GM18861 (cell line): ENCODE data around the gene TROAP.
A peak's percentile ranks its signal among the peaks of the same experiment; 100 is the strongest.

Experiments used
- ATAC-seq: cut with Tn5 transposase; IDR thresholded peaks from one replicate; pipeline ENCODE4 v1.9.1; 2021; ENCODE audit not compliant: unreplicated experiment

TROAP gene

DNA sequence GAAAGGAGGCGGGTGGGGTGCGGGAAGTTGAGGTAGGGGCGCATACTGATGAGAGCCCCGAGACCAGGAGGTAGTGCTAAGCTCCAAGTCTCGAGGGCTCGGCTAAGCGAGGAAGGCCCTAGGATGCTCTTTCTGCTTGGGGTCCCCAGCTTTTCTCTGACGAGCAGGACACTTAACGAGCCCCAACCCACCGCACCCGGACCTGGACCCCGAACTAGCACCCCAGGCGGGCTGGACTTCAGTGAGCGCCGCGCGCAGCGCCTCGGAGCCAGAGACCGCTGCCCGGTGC, 18.7 kb downstream of the TROAP start:
- no peak for ATAC-seq

DNA sequence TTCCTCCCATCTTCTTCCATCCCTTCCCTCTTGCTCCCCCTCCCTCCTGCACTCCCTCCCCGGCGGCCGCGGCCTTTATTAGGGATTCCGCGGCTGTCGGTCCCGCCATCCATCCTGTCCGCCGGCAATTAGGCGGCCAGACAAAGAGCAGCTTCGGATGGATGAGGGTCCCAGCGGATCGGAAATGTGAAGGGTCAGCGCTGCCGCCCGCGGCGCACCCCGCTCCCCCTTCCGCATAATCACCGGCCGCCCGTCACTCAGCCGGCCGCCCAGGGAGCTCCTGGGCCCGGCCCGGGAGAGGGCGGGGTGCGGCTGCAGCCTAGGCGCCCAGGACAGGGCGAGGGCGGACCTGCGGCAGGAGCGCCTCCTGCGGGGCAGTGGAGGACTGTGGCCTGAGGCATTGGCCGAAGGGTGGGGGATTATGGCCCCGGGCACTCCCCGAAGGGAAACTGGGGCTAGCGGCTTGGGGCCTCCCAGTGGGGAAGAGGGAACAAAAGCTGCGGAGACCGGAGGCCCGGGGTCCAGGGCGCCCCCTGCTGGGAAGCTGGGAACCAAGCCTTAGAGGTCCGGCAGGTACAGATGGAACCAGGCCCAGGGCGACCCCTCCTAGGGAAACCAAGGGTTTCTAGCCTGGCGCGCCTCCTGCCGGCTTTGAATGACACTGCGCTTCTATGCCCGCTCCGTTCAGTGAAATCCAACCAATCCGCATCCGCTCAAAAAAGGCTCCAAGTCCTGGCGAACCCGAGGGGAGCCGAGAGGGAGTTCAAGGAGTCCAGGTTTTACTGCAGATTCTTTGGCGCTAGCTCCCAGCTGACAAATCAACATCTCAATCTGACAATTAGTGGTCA, 19.2 kb downstream of the TROAP start:
- peak; percentile 62 for ATAC-seq

DNA sequence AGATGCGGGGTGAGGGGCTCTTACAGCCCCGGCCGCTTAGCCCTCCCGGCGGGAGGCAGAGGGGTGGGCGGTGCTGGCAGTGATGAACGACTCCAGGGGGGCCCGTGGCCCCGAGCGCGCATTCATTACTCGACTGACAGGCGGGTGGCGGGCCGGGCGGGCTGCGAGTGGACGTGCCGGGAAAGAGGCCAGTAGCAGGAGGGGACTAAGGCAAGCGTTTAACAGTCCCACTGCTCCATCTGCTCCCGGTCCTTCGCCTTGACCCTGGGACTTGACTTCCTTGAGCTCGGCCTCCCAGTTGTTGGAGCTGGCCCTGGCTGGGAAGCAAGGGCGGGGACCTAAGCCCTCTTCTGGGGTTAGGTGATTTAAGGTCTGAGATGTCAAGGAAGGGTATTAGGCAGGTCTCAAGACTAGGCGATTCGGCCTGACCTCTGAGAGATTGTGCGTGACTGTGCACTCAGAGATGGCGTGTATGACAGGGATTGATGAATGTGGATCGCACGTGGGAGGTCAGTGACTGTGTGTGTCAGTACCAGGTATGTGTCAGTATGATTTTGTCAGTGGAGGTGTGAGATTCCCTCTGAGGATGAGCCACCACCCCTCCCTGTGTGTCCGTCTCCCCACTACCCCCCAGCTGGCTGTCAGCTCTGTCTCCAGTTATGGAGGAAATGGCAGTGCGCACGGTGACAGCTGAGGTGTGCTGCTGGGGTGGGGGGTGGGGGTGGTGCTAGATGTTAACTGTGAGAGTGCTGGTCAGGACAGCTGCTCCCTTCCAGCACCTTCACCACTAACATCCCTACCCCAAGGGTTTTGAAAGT, 20.1 kb downstream of the TROAP start:
- no peak for ATAC-seq

DNA sequence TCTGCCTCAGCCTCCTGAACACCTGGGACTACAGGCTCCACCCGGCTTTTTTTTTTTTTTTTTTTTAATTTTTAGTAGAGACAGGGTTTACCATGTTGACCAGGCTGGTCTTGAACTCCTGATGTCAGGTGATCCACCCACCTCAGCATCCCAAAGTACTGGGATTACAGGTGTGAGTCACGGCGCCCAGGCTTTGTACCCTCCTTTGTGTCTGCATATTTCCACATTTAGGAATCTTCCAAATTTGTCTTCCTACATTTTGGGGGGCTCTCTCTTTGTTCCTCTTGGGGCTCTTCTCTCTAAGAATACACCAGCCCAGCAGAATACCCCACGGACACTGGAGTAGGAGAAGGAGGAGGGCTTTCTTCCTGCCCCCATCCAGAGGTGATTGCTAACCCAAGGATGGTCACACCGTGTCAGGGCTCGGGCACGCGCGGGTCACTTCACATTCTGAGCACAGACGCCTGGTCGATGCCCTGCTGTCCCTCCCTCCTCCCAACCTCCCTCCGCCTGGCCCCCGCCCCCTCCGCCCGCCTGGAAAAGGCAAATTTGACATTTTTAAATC, 21.5 kb downstream of the TROAP start:
- no peak for ATAC-seq

DNA sequence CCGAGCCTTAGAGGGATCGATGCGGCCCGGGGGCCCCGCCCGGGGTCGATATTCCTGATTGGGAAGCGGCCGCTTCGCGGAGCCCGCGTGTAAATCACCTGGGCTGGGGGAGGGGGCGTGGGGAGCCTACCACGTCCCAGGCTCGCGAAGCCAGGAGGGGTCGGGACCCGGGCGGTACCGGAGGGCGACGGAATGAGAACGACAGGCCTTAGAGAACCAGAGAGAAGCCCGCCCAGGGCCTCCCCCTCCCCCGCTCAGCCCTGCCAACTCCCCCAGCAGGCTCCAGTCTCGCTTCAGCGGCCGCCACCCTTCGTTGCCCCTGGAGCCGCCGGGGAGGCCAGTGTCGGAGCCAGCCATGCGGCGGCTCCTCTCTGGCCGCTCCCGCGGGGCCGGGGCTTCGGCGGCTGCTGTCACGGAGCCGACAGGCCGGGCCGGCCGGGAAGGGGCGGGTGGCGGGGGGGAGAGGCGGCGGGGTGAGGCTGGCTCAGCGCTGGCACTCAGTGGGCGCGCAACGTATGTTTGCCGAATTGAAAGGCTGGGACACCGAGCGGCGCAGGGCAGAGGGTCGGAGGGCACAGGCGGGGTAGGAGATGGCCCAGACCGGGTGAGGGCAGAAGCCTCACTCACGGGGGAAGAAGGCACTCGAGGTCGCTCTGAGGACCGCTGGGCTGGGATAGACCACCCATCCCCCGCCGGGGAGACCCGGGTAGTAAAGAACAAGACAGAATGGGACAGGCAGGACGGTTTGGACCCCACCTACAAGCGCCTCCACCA, 22.2 kb downstream of the TROAP start:
- ATAC-seq: no peak

DNA sequence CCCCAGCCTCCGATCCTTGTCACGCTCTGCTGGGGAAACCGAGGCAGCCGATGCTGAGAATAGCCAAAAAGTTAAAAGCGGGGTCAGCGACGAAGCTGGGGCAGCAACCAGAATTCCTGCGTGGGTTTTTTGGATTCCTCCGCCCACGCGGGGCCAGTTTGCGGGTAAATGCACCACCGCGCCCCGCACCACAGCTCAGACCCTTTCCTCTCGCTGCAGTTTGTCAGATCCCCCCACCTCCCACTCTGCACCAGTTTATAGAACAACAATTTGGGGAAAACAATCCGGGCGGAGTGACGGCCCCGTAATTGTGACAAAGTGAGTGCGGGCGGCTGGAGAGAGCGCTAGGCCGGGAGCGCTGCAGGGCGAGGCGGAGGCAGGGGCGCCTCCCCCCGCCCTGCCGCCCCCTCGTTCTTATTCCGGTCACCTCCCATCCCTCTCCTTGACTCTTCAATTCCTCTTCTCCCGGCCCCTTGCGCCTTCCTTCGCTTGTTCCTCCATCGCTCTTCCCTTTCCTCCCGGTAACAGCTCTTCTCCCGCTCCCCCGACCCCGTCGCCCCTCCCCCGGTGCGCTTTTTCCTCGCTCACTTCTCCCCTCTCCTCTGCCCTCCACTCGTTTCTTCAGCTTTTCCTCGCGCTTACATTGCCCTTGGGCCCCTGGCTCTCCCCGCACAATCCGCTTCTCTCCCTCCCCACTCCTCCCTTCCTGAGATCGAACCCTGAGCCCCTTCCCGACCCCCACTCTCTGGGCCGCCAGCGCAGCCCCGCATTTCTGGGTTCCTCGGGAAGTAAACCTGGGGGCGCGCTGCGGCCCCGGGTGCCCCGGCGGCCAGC, 23.0 kb downstream of the TROAP start:
- ATAC-seq: no peak

DNA sequence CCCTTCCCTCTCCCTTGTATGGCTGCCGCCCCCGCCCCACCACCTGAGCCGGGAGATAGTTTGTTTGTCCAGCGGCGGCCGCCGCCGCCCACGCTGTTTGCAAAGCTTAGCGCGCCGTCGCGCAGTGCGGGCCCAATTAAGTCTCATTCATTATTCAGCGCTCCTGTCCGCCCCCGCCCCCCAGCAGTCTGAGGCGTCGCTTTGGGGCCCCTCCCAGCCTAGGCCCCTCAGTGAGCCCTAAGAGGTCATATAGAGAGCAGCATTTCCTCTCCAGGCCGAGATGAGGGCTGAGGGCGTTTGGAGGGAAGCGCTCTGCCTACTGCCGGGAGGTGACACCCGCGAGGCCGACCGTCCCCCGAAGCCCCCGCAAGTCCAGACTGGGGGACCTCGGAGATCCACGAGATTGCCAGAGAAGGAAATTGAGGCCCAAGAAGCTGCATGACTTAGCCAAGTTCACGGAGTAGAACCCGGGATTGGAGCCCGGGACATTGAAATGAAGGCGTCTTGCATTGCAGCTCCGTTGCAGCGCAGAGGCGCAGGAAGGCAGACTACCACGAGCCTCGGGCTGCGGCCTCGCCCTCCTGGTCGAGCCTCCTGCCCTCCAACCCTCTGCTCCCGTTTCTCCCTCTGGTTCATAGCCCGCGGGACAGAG, 23.7 kb downstream of the TROAP start, which contains the start of gene DNAJC22:
Gene DNAJC22, plus strand, starts transcription at position 230 of the 652 bp plus-strand sequence. CDS start 1,985 bp downstream, outside the sequence.
- ATAC-seq: no peak

DNA sequence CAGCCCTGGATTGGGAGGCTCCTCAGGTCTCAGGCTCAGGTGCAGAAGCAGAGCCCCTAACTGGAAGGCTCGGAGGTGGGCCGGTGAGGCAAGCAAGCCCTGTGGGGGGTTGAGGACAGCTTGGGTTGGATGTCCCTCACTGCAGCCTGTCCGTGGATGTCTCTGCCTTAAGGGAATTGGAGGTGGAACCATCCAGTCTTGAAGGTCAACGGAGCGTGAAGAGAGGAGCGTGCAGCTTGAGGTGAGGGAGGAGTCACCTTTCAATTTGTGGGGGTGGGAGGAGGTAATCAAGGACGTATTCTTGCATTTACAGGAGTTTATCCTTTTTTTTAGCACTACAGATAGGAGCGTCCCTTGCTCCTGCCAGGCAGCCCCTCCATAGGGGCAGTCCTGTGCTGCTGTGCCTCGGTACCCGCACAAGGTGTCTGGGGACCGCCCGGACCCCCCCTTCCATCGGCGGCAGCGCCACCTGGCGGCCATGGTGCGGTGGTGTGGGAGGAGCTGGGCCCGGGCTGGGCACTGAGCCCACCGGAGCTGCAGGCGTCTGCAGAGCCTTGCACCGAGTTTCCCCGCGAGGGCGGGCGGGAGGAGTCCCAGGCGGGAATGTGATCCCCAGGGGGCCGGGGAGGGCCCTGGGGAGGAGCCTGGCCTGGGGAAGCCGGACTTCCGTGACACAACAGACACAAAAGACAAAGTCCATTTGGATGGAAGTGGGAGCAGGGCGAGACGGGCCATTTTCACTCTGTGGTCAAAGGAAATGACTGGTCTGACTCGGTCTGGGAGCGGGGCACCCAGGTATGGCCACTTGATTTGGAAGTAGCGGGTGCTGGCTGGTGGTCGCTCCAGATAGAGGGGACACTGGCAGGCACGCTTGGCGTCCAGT, 24.5 kb downstream of the TROAP start:
- no peak for ATAC-seq

DNA sequence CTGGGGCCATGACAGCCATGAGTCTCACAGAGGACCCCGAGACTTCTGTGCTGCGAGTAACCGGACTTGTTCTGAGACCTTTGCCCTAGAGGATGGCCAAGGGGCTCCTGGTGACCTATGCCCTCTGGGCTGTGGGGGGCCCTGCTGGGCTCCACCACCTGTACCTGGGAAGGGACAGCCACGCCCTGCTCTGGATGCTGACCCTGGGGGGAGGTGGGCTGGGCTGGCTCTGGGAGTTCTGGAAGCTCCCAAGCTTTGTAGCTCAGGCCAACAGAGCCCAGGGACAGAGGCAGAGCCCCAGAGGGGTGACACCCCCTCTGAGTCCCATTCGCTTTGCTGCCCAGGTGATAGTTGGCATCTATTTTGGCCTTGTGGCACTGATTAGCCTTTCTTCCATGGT, 25.7 kb downstream of the TROAP start:
- ATAC-seq: no peak

DNA sequence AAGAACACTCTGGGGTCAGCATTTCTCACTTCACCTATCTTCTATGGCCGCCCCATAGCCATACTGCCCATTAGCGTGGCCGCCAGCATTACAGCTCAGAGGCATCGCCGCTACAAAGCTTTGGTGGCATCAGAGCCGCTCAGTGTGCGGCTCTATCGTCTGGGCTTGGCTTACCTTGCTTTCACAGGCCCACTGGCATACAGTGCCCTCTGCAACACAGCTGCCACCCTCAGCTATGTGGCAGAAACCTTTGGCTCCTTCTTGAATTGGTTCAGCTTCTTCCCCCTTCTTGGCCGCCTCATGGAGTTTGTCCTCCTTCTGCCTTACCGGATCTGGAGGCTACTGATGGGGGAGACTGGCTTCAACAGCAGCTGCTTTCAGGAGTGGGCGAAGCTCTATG, 26.2 kb downstream of the TROAP start:
- ATAC-seq: no peak

DNA sequence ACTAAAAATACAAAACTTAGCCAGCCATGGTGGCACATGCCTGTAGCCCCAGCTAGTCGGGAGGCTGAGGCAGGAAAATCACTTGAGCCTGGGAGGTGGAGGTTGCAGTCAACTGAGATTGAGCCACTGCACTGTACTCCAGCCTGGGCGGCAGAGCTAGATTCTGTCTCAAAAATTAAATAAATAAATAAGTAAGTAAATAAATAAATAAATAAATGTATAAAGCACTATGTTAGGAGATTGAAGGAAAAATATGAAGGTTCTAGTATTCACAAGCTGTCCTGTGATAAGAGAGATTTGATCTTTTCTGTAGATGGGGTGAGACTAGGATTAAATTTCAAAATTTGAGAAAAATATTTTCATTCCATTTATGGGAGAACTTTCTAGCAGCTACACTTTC, 29.3 kb downstream of the TROAP start:
- no peak for ATAC-seq

DNA sequence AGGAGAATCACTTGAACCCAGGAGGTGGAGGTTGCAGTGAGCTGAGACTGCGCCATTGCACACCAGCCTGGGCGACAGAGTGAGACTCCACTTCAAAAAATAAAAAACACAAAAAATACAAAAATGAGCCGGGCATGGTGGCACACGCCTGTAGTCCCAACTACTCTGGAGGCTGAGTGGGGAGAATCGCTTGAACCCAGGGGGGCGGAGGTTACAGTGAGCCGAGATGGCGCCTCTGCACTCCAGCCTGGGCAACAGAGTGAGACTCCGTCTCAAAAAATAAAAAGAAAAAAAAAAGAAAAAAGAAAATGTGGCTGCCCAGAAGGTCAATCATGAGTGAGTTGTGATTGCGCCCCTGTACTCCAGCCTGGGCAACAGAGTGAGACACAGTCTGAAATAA, 32.9 kb downstream of the TROAP start:
- ATAC-seq: no peak

DNA sequence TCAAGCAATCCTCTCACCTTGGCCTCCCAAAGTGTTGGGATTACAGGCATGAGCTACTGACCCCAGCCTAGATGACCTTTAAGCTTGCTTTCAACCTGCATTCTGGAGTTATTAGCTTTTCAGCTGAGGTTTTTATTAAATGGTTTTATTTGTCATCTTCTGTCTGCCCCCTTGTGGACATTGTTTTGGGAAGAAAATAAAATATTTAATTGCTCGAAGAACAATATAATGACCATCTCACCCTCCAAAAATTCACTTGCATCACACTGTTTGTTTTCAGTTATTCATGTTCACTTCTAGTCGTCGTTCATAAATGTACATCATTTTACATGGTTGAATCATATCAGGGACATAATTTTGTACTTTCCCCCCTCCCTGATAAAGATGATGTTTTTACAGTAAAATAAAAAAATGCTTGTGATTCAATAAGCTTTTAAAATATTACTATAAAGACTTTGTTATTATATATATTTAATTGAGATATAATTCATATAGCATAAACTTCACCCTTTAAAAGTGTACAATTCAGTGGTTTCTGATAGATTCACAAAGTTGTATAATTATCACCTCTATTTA, 34.1 kb downstream of the TROAP start:
- no peak for ATAC-seq

DNA sequence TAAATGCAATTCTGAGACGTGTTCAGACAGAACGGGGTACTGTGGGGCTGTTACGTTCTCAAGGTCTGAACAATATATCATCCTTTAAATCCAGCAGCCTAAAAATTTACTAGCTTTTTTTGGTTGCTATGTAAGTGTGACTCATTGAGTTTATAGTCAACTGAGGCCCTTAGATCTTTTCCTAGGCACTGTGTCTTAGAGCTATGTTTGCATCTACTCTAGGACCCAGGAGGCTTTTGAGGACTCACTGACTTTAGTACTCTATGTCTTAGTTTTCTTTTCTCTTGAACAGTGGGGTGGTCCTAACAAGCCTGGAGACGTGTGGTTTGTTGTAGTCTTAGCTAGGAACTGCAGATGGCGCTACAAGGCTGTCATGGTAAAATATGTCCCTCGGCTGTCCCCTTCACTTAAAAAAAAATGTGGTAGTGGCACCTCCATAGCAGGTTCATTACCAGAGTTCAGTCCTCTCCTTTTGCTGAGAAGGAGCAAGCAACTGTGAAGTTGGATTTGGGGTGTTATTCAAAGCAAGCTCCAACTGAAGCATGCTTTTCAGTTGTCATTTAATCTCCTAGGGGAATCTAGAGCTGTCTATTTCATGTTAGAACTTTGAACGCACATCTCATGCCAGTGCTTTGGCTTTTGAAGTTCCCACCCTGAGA, 35.6 kb downstream of the TROAP start:
- no peak for ATAC-seq

DNA sequence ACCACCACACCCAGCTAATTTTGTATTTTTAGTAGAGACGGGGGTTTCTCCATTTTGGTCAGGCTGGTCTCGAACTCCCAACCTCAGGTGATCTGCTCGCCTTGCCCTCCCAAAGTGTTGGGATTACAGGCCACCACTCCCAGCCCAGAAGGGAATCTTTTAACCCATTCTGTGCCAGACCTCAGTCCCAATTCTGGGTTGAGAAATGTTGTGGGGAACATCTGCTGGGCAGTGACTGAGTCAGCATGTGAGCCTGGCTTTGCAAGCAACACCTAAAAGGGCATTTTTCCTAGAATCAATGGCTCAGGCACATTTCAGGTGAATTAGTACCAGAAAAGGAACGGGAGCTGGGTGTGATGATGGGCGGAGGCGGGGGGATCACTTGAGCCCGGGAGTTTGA, 36.6 kb downstream of the TROAP start:
- no peak for ATAC-seq

DNA sequence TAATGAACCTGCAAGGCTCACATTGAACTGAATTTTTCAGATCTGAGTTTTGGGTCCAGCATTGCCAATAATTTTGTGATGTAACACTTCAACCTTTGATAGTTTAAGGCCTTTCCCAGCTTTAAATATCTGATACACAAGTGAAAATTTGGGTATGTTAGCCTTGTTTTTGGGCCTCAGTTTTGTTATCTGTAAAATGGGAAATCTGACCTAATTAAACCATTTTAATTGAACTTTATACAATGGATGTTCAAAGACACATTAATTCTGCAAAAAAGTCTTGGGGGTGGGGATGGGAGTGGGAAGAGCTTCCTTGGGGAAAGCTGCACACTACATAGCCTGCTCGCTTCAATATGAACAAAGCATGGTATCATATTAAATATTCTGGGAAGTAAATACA, 39.0 kb downstream of the TROAP start:
- ATAC-seq: no peak

DNA sequence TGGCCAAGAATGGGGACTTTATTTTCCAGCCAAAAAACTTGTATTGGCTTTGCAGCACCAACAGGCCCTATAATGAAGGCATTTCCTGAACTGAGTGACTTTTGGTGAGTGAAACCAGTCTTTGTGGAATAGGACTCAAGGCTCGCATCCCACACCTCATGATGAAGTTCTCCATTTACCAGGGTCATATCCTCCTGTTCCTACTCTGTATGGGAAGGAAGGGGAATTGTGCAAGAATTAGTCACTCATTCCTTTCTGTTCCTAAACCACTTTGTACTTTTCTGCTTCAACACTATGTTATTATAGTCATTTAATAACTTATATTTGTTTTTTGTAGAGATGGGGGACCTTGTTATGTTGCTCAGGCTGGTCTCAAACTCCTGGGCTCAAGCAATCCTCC, 41.9 kb downstream of the TROAP start:
- ATAC-seq: no peak

DNA sequence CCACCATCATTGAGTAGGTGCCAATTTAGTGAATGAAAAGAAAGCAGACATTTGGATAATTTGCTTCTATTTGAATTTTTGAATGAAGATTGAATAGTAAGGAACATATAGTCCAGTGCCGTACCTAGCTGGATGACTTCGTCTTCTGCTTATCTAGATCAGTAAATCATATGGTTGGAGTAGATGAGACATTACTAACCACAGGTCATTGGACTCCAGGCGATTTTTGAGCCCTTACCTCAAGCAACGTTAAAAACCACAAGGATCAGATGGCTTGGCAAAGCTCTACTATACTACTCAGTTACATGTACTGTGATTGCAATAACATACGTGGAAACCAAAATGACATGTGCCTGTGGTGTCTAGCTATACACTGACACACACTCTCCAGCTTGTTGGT, 42.5 kb downstream of the TROAP start:
- no peak for ATAC-seq
